Heart left ventricle (tissue), 16 donors: ENCODE results near the gene C16orf96. TPM values are rescaled to one million over a fixed set of nuclear protein-coding genes. Genes with fewer than 3 reads are reported as not detected.

Experiments used
- ATAC-seq, 4 donors: fragments of 200-7000 bp; cut with Tn5 transposase; one replicate each; pipeline ENCODE4 v1.9.1; 2020 to 2022; ENCODE audit warnings: moderate library complexity in 4 of 4, mild to moderate bottlenecking in 3 of 4, moderate number of reproducible peaks in 1 of 4
- DNase-seq, 5 donors: peaks; one replicate each; pipeline ENCODE4 v3.0.0-alpha.2; 2020
- H3K27ac ChIP-seq, 12 donors: fragments of 200-600 bp; sonication (generic) in 4 of 12; one replicate each; pipeline versions ENCODE4 v1.5.0 to v1.8.0; 2016 to 2022; ENCODE audit warnings: mild to moderate bottlenecking in 2 of 12
- H3K27me3 ChIP-seq, 9 donors: fragments of 200-600 bp; sonication (generic) in 2 of 9; one replicate each; pipeline versions ENCODE4 v1.5.1 to v1.8.0; 2016 to 2022; ENCODE audit warnings: mild to moderate bottlenecking in 3 of 9
- H3K36me3 ChIP-seq, 9 donors: fragments of 200-600 bp; sonication (generic) in 2 of 9; one replicate each; pipeline versions ENCODE4 v1.5.0 to v1.8.0; 2018 to 2022; ENCODE audit warnings: mild to moderate bottlenecking in 2 of 9
- H3K4me1 ChIP-seq, 12 donors: fragments of 200-600 bp; sonication (generic) in 4 of 12; one replicate each; pipeline versions ENCODE4 v1.5.0 to v1.8.0; 2016 to 2022; ENCODE audit warnings: mild to moderate bottlenecking in 3 of 12
- H3K4me3 ChIP-seq, 12 donors: fragments of 200-600 bp; sonication (generic) in 4 of 12; one replicate each; pipeline versions ENCODE4 v1.5.0 to v1.8.0; 2017 to 2022; ENCODE audit warnings: mild to moderate bottlenecking in 9 of 12, moderate library complexity in 4 of 12
- H3K9me3 ChIP-seq, 12 donors: fragments of 200-600 bp; sonication (generic) in 4 of 12; one replicate each; pipeline versions ENCODE4 v1.5.0 to v1.8.0; 2016 to 2022; ENCODE audit warnings: mild to moderate bottlenecking in 1 of 12
- CTCF ChIP-seq, 12 donors: fragments of 200-600 bp; sonication (generic) in 4 of 12; IDR thresholded peaks; one replicate each; pipeline versions ENCODE4 v1.5.0 to v1.8.0; 2018 to 2022; ENCODE audit warnings: antibody characterized with exemption in 12 of 12, mild to moderate bottlenecking in 5 of 12
- POLR2A ChIP-seq, 2 donors: fragments of 450-650 bp; IDR thresholded peaks; one replicate each; pipeline ENCODE4 v1.6.1; 2017; ENCODE audit warnings: antibody characterized with exemption in 2 of 2, mild to moderate bottlenecking in 2 of 2, moderate library complexity in 2 of 2
- WGBS, 4 donors: extraction: QIAGEN DNeasy Blood & Tissue Kit in 2 of 4; methylation state at CpG; one replicate each; pipeline versions ENCODE4 v1.1.5 to v1.1.7; 2013 to 2018; 5-methylcytosine and 5-hydroxymethylcytosine counted together
- intact Hi-C, 10 donors: fragments of 100-400 bp; cut with DNase I; formaldehyde crosslinking; loops; one replicate each; pipeline versions ENCODE4 v1.11.1 to v1.14.2; 2022
- polyA plus RNA-seq, 2 donors: library from polyadenylated mRNA; stranded (reverse); fragments of 200-250 nt; gene quantifications; one replicate each; pipeline ENCODE4 v1.2.3, GENCODE V29; 2013
- total RNA-seq, 9 donors: library from RNA; depleted of rRNA in 2 of 9; stranded (reverse); fragments of >200 nt in 2 of 9; fragmentation: NEBNext Ultra II Directional in 3 of 9; extraction: Animal tissue kit (Norgen Biotek cat#: 25700) in 3 of 9; gene quantifications; one replicate each; pipeline versions ENCODE4 v1.1.0 to v1.2.4, GENCODE V29; 2016 to 2023
- donor health status: ischemic (EF 13 %, LVEDD 7.1; RV severe dilation, severe dysfunction).
- donor health status: healthy with polysubstance abuse.
- donor health status: DM: no; HTN: yes; CAD: no.
- donor health status: DM: no; HTN: no; CAD: no.
- donor health status: ischemic (EF 25% LVEDD 6.9; RV normal size, moderate dysfunction).
- donor health status: ischemic (EF 25% LVEDD 5.7; RV mildly dilated, moderate dysfunction).
- donor health status: healthy.
- donor health status: DM: yes; HTN: yes; CAD: no.
- donor health status: ischemic (EF 35%, LVEDD 5.7; RV mildly dilated, moderate dysfunction).
- donor health status: nonischemic (EF 11% LVEDD 7.7; RV severe dilation, severe dysfunction).
- donor health status: DM: yes; HTN: yes; CAD: no.
- donor health status: PGD.
- donor health status: ischemic (EF 29% LVEDD 5.4; RV normal size, mild dysfunction).
- donor health status: nonischemic (EF 23%, LVEDD 6.1; RV moderate dilation, normal function).

The C16orf96 gene
- total and polyA plus RNA-seq, 11 donors, result 0.01 to 0.19 (median 0.13) TPM; not detected in 2

- no peaks in the 10 kb centered on the region for H3K36me3 ChIP-seq
- peaks cover 13 to 68% (median 42%) of the 10 kb centered on the region in 12 donors for H3K4me1 ChIP-seq
- DNase-seq, result no peak
- peak overlapping the region in 8 of 12 donors; percentile 12 to 44 (median 28) for H3K27ac ChIP-seq
- H3K27me3 ChIP-seq, result no peaks in the 10 kb centered on the region
- H3K9me3 ChIP-seq, result no peaks in the 10 kb centered on the region
- 53 to 71% (median 58%) methylated on average over 13 of the region's 13 CpGs for WGBS, 4 donors
- TF ChIP-seq CTCF (IDR thresholded peaks at IDR 0.05), result no peak
- no peak for TF ChIP-seq POLR2A (IDR thresholded peaks at IDR 0.05)
- no peak overlapping the region for H3K4me3 ChIP-seq
- no peak for ATAC-seq
- intact Hi-C loops, result no loop called here
Observed at GRCh38 chr16:4525634-4526277, 30.4 kb upstream of the C16orf96 start.

GRCh38 chr16:4529085-4530060, 26.8 kb upstream of the C16orf96 start:
- ATAC-seq, result peak in 1 of 4 donors; percentile 22
- Histone ChIP-seq H3K9me3 (no peaks in the 10 kb centered on the region), H3K4me1 (peaks cover 5 to 60% (median 31%) of the 10 kb centered on the region in 12 donors), H3K27me3 (no peaks in the 10 kb centered on the region), H3K27ac (peak overlapping the region in 5 of 12 donors; percentile 16 to 40 (median 34)), H3K4me3 (no peak overlapping the region), H3K36me3 (peaks cover 0 to 10% (median 0%) of the 10 kb centered on the region in 9 donors)
- WGBS, 4 donors, result 60 to 69% (median 67%) methylated on average over 16 of the region's 16 CpGs
- TF ChIP-seq CTCF (IDR thresholded peaks at IDR 0.05), result no peak
- intact Hi-C loops, result loop anchor here in 1 of 10 donors (5.0 kb wide), 1 partner anchor 83 kb away; the partner anchor contains the start of gene UBALD1
- DNase-seq, result no peak

GRCh38 chr16:4531811-4532210, 24.3 kb upstream of the C16orf96 start:
- Histone ChIP-seq H3K4me1 (peaks cover 0 to 61% (median 17%) of the 10 kb centered on the region in 12 donors), H3K27me3 (no peaks in the 10 kb centered on the region), H3K9me3 (no peaks in the 10 kb centered on the region), H3K27ac (peak overlapping the region in 2 of 12 donors; percentile 9 to 41), H3K36me3 (peaks cover 0 to 10% (median 0%) of the 10 kb centered on the region in 9 donors), H3K4me3 (no peak overlapping the region)
- TF ChIP-seq CTCF (IDR thresholded peaks at IDR 0.05) (no peak), POLR2A (IDR thresholded peaks at IDR 0.05) (no peak)
- ATAC-seq, result peak in 3 of 4 donors; percentile 11 to 23 (median 18)
- 86 to 87% (median 87%) methylated on average over 8 of the region's 8 CpGs for WGBS, 4 donors
- no peak for DNase-seq
- intact Hi-C loops, result loop anchor here in 1 of 10 donors (5.0 kb wide), 1 partner anchor 80 kb away; the partner anchor contains the start of gene UBALD1
